ENCODE measurements around the gene EFCAB6.

The EFCAB6 gene

DNA sequence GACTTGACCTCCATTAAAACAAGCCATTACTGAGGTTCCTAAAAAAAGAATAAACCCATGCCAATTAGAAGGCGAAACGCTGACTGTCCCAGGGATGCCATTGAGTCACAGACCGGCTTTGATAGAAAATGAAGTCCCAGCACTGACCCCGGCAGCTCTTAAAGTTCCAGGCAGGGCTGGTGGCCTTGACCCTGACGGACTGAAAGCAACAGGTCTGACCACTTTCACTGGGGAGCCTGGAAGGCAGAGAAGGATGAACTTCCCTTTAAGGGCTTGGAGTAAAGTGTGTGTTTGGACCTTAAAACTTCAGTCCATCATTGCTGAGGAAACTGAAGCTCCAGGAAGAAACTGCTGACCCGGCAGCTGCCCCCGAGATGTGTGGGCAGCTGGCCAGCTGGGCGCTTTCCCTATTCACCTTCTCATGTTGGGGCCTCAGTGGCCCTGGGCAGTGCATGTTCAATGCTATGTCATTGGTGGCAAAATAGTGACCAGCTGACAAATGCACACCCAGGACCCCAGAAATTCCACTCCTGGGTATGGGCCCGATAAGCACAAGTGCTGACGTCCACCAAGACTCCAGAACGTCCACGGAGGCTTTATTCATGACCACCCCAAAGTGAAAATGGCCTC, 18.9 kb upstream of the EFCAB6 start:
- no peak for TF ChIP-seq EP300 (IDR thresholded peaks at IDR 0.05; ENCODE audit: borderline replicate concordance)
- TF ChIP-seq RAD21 (IDR thresholded peaks at IDR 0.05; ENCODE audit: low read depth) = no peak
- TF ChIP-seq, protein P1, sequence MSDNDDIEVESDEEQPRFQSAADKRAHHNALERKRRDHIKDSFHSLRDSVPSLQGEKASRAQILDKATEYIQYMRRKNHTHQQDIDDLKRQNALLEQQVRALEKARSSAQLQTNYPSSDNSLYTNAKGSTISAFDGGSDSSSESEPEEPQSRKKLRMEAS (IDR thresholded peaks at IDR 0.05) = no peak
- TF ChIP-seq TEAD4 (IDR thresholded peaks at IDR 0.05) = no peak
- no peak for TF ChIP-seq TCF12 (IDR thresholded peaks at IDR 0.05; ENCODE audit: low read depth)
- TF ChIP-seq NFIC (IDR thresholded peaks at IDR 0.05) = no peak
- TF ChIP-seq CEBPB (IDR thresholded peaks at IDR 0.05) = no peak

DNA sequence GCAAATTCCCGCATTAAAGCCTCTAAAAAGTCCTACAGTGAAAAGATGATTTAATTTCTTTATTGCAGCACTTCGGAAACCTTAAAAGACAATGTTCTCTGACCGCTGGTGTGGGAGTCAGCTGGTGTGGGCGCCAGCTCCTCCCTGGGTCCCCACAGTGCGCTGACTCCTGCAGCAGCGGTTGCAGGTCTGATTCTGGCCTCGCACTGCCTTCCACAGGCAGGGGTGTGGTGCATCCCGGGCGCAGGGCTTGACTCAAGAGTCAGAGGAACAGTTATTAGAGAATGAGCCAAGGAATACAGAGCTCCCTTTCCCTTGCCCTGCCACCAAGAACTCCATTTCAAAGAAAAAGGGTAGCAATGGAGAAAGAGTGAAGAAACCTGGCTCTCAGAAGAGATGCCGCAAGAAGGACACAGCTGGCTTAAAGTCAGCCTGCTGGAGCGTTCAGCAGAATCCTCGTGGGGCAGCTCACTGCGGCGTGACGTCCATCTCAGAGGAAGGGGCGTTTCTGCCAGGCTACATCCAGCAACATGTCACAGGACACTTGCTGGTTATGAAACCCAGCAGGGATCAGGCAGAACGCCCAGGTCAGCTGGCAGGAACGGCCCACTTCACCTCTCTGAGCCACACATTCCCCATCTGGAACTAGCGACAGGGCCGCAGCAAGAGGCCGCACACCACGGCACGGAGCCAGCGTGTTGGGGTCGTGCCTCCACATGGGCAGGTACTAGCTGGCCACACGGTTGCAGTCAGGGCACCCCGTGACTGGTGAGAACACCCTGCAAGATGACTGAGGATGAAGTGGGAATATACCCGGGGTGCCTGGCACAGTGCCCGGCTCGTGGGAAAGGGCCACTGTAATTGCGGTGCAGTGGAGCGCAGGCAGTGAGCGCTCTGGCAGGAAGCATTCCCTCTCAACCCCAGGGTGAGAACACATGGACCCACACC, 18.1 kb upstream of the EFCAB6 start:
- peak; percentile 65 for TF ChIP-seq NFIC (IDR thresholded peaks at IDR 0.05)
- TF ChIP-seq, protein P2, sequence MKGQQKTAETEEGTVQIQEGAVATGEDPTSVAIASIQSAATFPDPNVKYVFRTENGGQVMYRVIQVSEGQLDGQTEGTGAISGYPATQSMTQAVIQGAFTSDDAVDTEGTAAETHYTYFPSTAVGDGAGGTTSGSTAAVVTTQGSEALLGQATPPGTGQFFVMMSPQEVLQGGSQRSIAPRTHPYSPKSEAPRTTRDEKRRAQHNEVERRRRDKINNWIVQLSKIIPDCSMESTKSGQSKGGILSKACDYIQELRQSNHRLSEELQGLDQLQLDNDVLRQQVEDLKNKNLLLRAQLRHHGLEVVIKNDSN (IDR thresholded peaks at IDR 0.05) = no peak
- no peak for TF ChIP-seq CREB1 (IDR thresholded peaks at IDR 0.05; ENCODE audit: low read depth)
- no peak for TF ChIP-seq YY1 (IDR thresholded peaks at IDR 0.05; ENCODE audit: low read depth)
- TF ChIP-seq TCF12 (IDR thresholded peaks at IDR 0.05; ENCODE audit: low read depth) = 0 out of 2 replicates have a peak, but pooled peaks have one; percentile 15
- TF ChIP-seq FOXM1 (IDR thresholded peaks at IDR 0.05; ENCODE audit: borderline replicate concordance, low read depth) = no peak

DNA sequence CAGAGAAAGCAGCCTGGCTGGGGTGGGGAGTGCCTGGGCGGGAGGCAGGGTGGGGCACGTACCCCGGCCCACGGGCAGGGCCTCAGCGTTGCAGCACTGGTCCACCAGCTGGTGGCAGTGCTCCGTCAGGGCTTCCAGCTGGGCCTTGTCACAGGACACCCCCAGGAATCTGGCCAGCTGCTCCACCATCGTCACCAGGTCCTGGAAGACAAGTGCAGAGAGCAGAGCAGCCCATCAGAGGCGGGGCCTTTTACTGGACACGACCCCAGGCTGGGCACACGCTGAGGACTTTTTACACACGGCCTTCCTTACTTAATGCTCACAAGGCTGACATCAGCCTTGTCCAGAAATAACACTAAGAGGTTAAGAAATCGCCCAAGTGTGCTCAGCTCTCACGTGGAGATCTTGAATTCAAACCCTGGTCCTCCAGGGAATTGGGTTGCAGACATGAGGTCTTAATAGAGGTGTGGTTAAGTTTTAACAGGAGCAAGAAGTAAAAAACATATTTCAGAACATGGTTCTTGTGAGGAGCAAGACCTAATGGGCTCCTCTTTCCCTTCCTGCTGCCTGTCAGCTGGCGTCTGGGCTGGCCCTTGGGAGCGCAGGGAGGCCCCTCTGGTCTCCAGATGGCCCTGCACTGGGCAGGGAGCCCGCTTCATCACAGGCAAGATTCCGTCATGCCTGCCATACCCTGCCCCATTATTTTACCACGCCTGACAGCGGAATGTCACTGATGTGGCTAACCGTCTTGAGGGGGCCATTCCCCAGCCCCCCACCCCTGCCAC, 17.1 kb upstream of the EFCAB6 start:
- TF ChIP-seq TCF12 (IDR thresholded peaks at IDR 0.05; ENCODE audit: low read depth) = no peak

DNA sequence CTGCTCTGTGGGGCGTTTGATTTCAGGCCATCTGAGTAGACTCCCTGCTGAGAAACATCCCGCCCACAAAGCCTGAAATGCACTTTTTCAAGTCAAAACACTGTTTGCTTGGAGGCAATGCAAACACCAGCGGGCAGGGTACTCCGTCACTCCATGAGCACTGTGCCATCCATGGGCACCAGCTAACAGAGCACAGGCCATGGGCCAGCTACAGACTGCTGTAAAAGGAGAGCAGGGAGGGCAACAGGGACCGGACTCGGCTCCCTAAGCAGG, 16.6 kb upstream of the EFCAB6 start:
- TF ChIP-seq TAF1 (IDR thresholded peaks at IDR 0.05; ENCODE audit: low read depth) = no peak
- TF ChIP-seq RAD21 (IDR thresholded peaks at IDR 0.05; ENCODE audit: low read depth) = no peak
- TF ChIP-seq EP300 (IDR thresholded peaks at IDR 0.05; ENCODE audit: borderline replicate concordance) = no peak
- TF ChIP-seq CREB1 (IDR thresholded peaks at IDR 0.05; ENCODE audit: low read depth) = no peak
- TF ChIP-seq, protein P1 (IDR thresholded peaks at IDR 0.05) = no peak
- TF ChIP-seq FOXM1 (IDR thresholded peaks at IDR 0.05; ENCODE audit: borderline replicate concordance, low read depth) = no peak
- no peak for TF ChIP-seq TEAD4 (IDR thresholded peaks at IDR 0.05)
- no peak for TF ChIP-seq NFIC (IDR thresholded peaks at IDR 0.05)
- no peak for TF ChIP-seq EGR1 (IDR thresholded peaks at IDR 0.05)

DNA sequence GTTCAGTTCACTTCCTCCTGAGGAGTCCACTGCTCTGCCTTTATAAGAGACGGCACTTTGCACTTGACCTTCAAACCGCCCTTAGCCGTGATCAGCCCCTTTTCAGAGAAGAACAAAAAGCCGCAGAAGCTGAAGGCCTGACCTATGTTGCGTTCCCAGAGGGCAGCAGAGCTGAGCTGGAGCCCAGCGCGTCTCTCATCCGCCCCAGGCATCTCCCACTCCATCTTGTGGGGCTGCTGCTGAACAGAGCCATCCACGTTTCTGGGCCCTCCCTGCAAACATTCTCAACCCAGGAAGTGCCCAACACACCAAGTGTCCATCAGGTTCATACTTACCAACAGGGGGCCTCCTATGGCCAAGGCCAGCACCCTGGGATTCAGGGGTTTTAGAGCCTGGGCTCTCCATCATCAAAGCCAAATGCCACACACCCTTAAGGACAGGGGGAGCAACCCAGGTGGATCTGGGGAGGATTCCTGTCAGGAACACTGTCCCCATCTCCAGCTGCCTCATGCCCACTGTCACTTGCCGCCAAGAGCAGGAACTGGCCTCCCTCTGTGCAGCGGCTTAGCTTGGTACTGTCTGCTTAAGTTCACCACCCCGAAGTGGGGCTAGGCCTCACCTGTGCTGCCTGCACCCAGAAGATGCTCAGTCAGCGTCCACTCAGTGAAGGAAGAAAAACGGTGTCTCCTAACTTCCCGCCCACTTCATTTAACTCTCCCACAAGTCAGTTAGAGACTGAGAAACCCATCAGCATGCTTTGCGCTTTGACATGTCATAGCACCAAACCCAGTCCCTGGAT, 16.0 kb upstream of the EFCAB6 start:
- TF ChIP-seq FOXM1 (IDR thresholded peaks at IDR 0.05; ENCODE audit: borderline replicate concordance, low read depth) = no peak
- TF ChIP-seq, protein P3, sequence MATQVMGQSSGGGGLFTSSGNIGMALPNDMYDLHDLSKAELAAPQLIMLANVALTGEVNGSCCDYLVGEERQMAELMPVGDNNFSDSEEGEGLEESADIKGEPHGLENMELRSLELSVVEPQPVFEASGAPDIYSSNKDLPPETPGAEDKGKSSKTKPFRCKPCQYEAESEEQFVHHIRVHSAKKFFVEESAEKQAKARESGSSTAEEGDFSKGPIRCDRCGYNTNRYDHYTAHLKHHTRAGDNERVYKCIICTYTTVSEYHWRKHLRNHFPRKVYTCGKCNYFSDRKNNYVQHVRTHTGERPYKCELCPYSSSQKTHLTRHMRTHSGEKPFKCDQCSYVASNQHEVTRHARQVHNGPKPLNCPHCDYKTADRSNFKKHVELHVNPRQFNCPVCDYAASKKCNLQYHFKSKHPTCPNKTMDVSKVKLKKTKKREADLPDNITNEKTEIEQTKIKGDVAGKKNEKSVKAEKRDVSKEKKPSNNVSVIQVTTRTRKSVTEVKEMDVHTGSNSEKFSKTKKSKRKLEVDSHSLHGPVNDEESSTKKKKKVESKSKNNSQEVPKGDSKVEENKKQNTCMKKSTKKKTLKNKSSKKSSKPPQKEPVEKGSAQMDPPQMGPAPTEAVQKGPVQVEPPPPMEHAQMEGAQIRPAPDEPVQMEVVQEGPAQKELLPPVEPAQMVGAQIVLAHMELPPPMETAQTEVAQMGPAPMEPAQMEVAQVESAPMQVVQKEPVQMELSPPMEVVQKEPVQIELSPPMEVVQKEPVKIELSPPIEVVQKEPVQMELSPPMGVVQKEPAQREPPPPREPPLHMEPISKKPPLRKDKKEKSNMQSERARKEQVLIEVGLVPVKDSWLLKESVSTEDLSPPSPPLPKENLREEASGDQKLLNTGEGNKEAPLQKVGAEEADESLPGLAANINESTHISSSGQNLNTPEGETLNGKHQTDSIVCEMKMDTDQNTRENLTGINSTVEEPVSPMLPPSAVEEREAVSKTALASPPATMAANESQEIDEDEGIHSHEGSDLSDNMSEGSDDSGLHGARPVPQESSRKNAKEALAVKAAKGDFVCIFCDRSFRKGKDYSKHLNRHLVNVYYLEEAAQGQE (IDR thresholded peaks at IDR 0.05; ENCODE audit: low read depth) = no peak
- TF ChIP-seq, protein P2 (IDR thresholded peaks at IDR 0.05) = no peak
- no peak for TF ChIP-seq NFIC (IDR thresholded peaks at IDR 0.05)
- no peak for TF ChIP-seq CREB1 (IDR thresholded peaks at IDR 0.05; ENCODE audit: low read depth)
- no peak for TF ChIP-seq CEBPB (IDR thresholded peaks at IDR 0.05)
- no peak for TF ChIP-seq TCF12 (IDR thresholded peaks at IDR 0.05; ENCODE audit: low read depth)
- TF ChIP-seq ZBTB7A (IDR thresholded peaks at IDR 0.05; ENCODE audit: low read depth) = no peak

DNA sequence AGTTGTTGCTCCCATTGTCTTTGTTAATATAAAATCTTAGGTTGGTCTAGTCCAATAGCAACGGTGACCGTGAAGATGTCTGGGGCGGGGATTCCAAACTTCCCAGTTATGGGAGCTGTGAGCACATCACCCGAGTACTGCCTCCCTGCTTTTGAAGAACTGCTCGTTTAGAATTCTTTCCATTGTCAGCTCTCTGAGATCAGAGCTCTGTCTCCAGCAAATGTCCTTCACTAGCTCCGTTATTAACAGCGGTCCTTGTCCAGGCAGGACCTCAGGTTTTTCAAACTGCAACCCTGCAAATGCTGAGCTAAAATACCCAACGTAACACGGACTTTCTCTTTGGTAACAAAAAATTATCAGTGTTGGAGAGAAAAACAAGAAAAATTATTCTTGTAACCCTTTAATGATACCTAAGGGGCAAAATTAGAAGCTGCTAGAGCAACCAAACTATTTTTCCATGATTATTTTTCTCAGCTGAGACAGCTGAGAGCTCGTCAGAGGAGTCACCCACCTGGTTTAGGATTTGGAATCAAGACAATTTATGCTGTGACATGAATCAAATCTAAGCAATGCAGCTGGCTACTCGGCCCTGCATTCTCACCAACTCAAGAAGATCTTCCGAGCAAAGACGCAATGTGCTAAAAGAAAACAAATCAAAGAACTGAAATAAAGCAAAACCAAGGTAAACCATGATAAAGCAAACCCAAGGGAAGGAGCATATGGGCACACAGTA, 15.1 kb upstream of the EFCAB6 start:
- no peak for TF ChIP-seq CEBPB (IDR thresholded peaks at IDR 0.05)
- no peak for TF ChIP-seq TEAD4 (IDR thresholded peaks at IDR 0.05)
- TF ChIP-seq ZBTB7A (IDR thresholded peaks at IDR 0.05; ENCODE audit: low read depth) = no peak
- TF ChIP-seq FOXM1 (IDR thresholded peaks at IDR 0.05; ENCODE audit: borderline replicate concordance, low read depth) = no peak
- TF ChIP-seq, protein P1 (IDR thresholded peaks at IDR 0.05) = no peak

Measured in Ishikawa (cell line).